ENCODE results near the gene LILRB5. TPM values are rescaled to one million over a fixed set of nuclear protein-coding genes. Genes with fewer than 3 reads are reported as not detected.
"Not testable (repeated sequence)": the region's sequence is repeated elsewhere in the genome, so short reads cannot be mapped to it uniquely, and the experiment has no call there.

Gene LILRB5
- total RNA-seq, 2 donors from 2014 or later = not detected

DNA sequence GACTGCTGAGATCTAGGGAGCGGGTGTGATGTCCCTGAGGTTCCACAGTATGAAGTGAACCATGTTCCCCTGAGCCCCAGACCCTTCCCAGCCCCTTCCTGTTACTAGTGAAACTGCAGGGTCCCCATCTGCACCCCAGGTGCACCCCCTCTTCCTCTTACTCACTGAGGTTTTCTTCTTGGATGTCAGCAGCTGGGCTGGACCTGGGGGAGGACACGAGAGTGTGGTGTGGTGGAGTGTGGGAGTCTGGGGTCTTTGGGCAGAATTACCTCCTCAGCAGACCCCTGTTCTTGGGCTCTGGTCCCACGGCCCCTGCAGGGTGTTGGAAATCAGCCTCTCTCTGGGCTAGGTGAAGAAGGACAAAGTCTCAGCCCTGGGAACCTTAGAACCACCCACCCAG is 11.1 kb downstream of the LILRB5 start:
- H3K36me3 Mint-ChIP-seq = no peaks in the 10 kb centered on the region
- ATAC-seq = no peak

DNA sequence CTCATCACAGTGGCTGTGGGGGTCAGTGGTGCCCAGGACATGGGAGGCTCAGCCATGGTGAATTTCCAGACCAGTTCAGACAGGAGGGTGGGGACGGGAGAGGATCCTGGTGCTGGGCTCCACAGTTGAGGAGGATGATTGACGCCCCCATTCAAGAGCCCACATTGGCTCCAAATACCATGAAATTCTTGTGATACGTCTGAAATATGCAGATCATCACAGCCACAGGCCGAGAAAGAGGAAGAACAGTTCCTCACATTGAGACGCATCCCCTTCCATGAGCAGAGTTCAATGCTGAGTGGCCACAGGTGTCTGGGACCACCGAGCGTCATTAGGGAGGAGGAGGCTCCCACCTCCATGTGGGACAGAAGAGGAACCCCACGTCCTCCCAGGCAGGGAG is 13.3 kb downstream of the LILRB5 start:
- DNase-seq (ENCODE audit: low spot score); H3K9me3 Mint-ChIP-seq; H3K27ac Mint-ChIP-seq: not testable (repeated sequence)

More for the DNA sequence above, 11.1 kb downstream of the LILRB5 start:
- Mint-ChIP-seq H3K4me3 (no peak overlapping the region), H3K27me3 (peaks cover 7% of the 10 kb centered on the region in 2 donors), H3K9me3 (no peaks in the 10 kb centered on the region), H3K27ac (no peak overlapping the region), H3K4me1 (ENCODE audit: low read depth in 2 of 2) (peaks cover 11% of the 10 kb centered on the region in 2 donors)
- DNase-seq (ENCODE audit: low spot score) = no peak

DNA sequence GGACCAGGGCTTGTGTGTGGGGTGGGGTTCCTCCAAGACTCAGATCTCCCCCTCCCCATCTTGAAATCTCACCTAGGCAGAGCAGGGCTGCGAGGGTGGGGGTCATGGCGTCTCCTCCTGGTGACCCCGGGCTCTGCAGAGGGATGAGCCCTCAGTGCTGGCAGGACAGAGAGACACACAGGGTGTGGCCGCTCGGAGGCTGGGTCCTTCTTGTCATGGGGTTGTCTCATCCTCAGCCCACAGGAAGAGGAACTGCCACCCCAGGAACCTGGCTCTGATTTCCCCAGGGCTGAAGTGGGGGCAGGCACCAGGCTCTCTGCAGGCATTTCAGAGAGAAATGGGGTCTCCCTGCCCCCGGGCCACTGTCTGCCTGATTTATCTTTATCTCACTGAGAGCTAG is 14.4 kb downstream of the LILRB5 start, which contains the start of gene LILRA6:
TSS of gene LILRA6 (minus strand) at position 145 of the 400 bp plus-strand sequence.
- not testable (repeated sequence) for H3K4me1 Mint-ChIP-seq (ENCODE audit: low read depth in 2 of 2); H3K9me3 Mint-ChIP-seq; H3K36me3 Mint-ChIP-seq; H3K27me3 Mint-ChIP-seq; H3K4me3 Mint-ChIP-seq; H3K27ac Mint-ChIP-seq; DNase-seq (ENCODE audit: low spot score); ATAC-seq

More for the DNA sequence above, 13.3 kb downstream of the LILRB5 start:
- H3K27me3 Mint-ChIP-seq, ATAC-seq, H3K4me3 Mint-ChIP-seq, H3K36me3 Mint-ChIP-seq: not testable (repeated sequence)
- H3K4me1 Mint-ChIP-seq (ENCODE audit: low read depth in 2 of 2) = peaks cover 11% of the 10 kb centered on the region in 2 donors

DNA sequence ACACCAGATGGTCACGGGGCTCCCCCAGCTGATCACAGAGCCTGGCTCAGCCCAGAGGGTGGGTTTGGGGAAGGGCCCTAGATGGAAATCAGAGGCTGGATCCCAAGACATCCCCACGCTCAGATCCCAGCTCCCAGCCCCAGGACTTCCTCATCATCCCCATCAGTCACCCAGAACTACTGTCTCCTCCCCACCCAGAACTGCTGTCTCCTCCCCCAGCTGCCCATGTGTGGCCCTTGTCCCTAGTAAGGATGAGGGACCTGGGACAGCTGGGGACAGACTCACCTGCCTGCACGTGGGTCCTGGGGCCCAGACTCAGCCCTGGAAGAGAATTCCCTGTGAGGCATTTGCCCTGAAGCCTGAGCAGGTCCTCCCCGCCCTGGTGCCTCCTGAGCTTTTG is 14.8 kb downstream of the LILRB5 start:
- peaks cover 0 to 11% of the 10 kb centered on the region in 2 donors for H3K27me3 Mint-ChIP-seq
- not testable (repeated sequence) for H3K4me3 Mint-ChIP-seq; ATAC-seq; H3K9me3 Mint-ChIP-seq; H3K4me1 Mint-ChIP-seq (ENCODE audit: low read depth in 2 of 2); H3K36me3 Mint-ChIP-seq; H3K27ac Mint-ChIP-seq; DNase-seq (ENCODE audit: low spot score)

DNA sequence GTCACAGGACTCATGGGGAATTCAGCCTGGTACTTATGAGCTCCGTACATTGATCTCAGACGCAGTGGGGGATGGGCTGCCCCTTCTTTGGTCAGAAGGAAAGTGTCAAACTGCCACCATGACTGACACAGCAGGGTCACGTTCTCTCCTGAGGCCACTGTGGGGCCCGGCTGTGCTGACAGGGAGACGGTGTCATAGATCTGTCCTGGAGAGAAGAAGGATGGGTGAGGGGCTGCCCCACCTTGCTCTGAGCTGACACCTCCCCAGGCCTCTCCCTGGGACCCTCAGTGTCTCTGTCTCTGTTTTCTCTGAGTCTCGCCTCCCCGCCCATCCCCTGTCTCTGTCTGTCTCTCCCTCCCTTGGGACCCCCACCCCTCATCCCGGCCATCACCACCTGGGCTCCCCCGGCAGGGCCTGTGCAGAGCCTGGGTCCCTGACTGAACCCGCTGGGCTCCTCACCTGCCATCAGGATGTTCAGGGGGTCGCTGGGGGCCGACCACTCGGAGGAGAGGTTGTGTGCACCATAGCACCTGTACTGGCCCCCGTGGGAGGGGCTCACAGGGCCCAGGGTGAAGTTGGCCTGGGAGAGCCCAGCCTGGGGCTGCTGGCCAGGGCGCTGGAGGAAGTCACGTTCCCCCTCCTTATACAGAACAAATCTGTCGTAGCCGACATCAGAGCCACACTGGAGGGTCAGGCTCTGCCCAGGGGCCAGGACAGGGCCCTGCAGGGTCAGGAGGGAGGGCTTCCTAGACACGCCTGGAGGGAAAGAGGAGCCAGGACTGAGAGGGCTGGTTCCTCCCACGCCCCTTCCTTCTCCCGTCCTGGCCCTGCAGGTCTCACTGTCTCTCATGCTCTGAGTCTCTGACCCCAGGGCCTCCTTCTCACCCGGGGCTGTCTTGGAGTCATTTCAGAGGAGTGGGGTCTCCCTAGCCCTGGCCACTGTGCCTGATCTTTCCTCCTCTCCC is 16.4 kb downstream of the LILRB5 start:
- DNase-seq (ENCODE audit: low spot score); H3K4me1 Mint-ChIP-seq (ENCODE audit: low read depth in 2 of 2); H3K36me3 Mint-ChIP-seq; H3K27ac Mint-ChIP-seq; H3K4me3 Mint-ChIP-seq; H3K9me3 Mint-ChIP-seq: not testable (repeated sequence)
- peaks cover 10 to 20% of the 10 kb centered on the region in 2 donors for H3K27me3 Mint-ChIP-seq
- ATAC-seq = peak in 1 of 2 donors; percentile 24

DNA sequence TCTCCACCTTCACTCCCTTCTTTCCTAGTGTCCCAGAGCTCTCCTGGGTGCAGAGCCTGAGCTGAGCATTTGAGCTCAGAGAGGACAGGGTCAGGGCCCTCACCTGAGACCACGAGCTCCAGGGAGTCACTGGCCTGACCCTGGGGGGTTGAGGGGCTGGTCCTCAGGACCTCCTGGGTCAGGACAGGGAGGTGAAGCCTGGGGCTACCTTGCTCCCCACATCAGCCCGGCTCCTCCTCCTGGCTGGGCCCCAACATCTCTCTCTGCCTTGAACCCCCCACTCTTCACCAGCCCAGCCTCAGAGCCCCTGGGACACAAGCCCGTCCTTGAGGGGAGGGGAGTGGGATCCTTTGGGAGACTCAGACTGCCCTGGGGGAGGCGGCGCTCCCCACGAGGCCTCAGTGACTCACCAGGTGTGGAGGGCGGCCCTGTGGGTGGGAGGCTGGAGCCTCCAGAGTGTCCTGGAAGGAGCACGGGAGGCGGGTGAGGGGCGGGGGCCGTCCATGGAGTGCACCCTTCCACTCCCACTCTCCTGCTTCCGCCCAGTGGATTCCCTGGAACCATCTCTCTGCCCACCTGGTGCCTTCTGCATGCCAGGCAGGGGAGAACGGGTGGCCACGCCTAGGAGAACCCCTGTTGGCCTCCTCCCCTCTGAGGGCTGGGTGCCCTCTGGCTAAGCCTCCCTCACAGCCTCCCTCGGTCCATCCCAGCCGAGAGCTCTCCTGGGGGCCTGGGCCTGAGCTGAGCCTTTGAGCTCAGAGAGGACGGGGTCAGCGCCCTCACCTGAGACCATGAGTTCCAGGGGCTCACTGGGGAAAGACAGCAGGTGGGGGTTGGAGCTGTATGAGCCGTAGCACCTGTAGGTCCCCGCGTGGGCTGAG is 17.3 kb downstream of the LILRB5 start:
- not testable (repeated sequence) for H3K9me3 Mint-ChIP-seq, H3K36me3 Mint-ChIP-seq

DNA sequence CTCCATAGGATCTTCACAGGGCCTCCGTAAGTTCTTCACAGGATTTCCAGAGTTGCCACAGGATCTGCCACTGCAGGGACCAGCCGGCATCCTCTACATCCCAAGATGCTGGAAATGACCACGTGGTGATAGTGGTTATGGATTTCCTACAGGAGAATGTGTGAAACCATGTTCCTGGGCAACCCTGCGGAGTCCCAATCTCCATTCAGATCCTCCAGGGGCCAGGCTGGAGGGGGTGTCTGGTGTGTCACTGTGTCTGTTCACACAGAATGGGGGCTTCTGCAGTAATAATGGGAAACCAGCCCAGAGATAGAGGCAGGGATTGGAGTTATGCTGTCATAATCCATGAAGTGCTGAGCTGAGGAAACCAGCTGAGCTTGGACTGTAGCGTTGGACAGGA is 23.1 kb downstream of the LILRB5 start:
- no peak for DNase-seq (ENCODE audit: low spot score)
- H3K9me3 Mint-ChIP-seq = no peaks in the 10 kb centered on the region
- peaks cover 4% of the 10 kb centered on the region in 2 donors for H3K4me1 Mint-ChIP-seq (ENCODE audit: low read depth in 2 of 2)
- no peak overlapping the region for H3K27ac Mint-ChIP-seq
- no peak for ATAC-seq
- no peak overlapping the region for H3K4me3 Mint-ChIP-seq
- no peaks in the 10 kb centered on the region for H3K36me3 Mint-ChIP-seq
- peaks cover 30 to 44% of the 10 kb centered on the region in 2 donors for H3K27me3 Mint-ChIP-seq

More for the DNA sequence above, 17.3 kb downstream of the LILRB5 start:
- peak in 1 of 2 donors; percentile 62 for ATAC-seq
- DNase-seq (ENCODE audit: low spot score); H3K27ac Mint-ChIP-seq; H3K4me1 Mint-ChIP-seq (ENCODE audit: low read depth in 2 of 2); H3K4me3 Mint-ChIP-seq: not testable (repeated sequence)
- peaks cover 10 to 25% of the 10 kb centered on the region in 2 donors for H3K27me3 Mint-ChIP-seq

DNA sequence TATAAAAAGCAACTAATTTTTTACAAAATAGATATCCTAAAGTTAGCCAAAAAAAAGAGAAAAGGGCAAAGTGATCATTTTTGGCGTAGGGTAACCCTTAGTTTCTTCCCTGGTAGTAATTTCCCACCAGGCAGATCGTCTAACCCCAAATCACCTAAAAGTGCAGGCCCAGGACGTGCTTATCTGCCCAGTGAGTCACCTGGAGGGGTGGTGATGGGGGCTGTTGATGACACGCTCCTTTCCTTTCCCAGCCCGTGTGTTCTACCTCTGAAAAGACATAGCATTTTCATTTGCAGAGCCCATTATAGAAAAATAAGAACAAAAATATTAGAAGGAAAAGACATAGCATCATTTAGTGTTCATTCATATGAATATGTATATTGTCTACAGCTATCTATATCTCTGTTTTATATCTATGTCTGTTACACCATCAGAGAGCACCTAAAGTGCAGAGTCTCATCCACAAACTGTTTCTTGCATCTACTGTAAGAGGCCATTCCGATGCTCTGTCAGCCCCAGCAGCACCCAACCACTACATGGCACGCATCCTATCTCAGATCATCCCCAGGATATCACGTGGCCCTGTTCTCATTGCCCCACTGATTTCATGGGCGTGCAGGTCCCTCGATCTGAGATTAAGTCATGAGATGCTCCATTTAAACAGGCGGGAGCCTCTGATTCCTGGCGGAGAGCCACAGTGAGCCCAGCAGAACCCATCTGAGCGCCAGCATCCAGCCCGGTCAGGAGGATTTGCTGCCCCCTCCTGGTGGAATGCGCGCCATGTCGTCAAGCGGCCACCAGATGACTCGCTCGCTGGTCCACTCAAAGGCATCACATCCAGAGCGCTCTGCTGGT is 25.8 kb downstream of the LILRB5 start:
- peak; percentile 92 for DNase-seq (ENCODE audit: low spot score)
- H3K4me1 Mint-ChIP-seq (ENCODE audit: low read depth in 2 of 2) = peaks cover 4% of the 10 kb centered on the region in 2 donors
- peak; percentile 90 to 91 for ATAC-seq
- no peaks in the 10 kb centered on the region for H3K9me3 Mint-ChIP-seq
- H3K4me3 Mint-ChIP-seq = no peak overlapping the region
- H3K27ac Mint-ChIP-seq = no peak overlapping the region
- peaks cover 30 to 39% of the 10 kb centered on the region in 2 donors for H3K27me3 Mint-ChIP-seq
- no peaks in the 10 kb centered on the region for H3K36me3 Mint-ChIP-seq

DNA sequence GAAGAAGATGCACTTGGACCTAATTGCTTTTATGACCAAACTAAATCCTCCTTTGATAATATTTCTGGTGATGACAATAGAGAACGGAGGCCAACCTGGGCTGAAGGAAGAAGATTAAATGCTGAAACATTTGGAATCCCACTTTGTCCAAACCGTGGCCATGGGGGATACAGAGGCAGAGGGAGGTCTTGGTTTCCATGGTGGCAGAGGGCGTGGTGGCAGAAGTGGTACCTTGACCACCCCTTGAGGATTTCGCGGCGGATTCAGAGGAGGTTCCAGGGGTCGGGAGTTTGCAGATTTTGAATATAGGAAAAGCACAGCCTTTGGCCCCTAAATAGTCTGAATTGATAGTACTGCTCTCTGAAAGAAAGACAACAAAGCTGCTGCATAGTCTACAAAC is 27.0 kb downstream of the LILRB5 start:
- H3K36me3 Mint-ChIP-seq = no peaks in the 10 kb centered on the region
- no peak overlapping the region for H3K4me3 Mint-ChIP-seq
- H3K9me3 Mint-ChIP-seq = no peaks in the 10 kb centered on the region
- peaks cover 4% of the 10 kb centered on the region in 2 donors for H3K4me1 Mint-ChIP-seq (ENCODE audit: low read depth in 2 of 2)
- ATAC-seq = no peak
- DNase-seq (ENCODE audit: low spot score) = no peak
- H3K27ac Mint-ChIP-seq = no peak overlapping the region
- peaks cover 26 to 32% of the 10 kb centered on the region in 2 donors for H3K27me3 Mint-ChIP-seq

DNA sequence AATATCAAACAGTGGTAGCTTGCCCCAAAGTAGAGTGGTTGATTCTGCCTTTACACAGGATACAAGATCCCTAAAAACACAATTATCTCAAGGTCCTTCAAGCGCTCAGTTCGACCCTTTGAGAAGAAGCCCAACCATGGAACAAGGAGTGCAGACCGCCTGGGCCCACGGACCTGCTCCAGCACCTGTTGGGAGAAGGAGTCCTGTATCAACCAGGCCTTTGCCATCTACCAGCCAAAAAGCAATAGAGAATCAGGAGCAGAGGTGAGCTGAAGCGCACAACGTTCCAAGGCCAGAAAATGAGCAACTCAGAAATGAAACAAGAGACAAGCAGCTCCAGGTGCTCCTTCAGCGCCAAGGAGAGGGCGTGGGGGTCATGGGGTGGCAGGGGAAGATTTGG is 27.9 kb downstream of the LILRB5 start:
- Mint-ChIP-seq H3K36me3 (no peaks in the 10 kb centered on the region), H3K9me3 (no peaks in the 10 kb centered on the region), H3K4me3 (no peak overlapping the region), H3K4me1 (ENCODE audit: low read depth in 2 of 2) (peaks cover 4% of the 10 kb centered on the region in 2 donors), H3K27me3 (peaks cover 25 to 26% of the 10 kb centered on the region in 2 donors), H3K27ac (no peak overlapping the region)
- DNase-seq (ENCODE audit: low spot score) (no peak), ATAC-seq (no peak)

DNA sequence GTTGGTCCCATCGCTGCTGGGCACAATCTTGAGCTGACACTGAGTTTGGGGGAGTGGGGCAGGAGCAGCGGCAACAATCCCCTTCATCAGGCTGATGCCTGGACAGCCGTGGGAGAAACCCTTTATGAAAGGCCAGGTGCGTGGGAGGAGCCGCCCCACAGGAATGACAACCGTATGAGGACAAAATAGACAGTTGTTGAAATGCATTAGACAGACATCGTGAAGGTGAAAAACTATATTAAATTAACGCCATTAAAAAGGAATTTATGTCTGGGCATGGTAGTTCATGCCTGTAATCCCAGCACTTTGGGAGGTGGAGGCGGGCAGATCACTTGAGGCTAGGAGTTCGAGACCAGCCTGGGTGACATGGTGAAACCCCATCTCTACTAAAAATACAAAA is 32.5 kb downstream of the LILRB5 start:
- ATAC-seq; H3K4me1 Mint-ChIP-seq (ENCODE audit: low read depth in 2 of 2); H3K4me3 Mint-ChIP-seq; H3K9me3 Mint-ChIP-seq; DNase-seq (ENCODE audit: low spot score); H3K27ac Mint-ChIP-seq; H3K36me3 Mint-ChIP-seq: not testable (repeated sequence)
- H3K27me3 Mint-ChIP-seq = peaks cover 11 to 19% of the 10 kb centered on the region in 2 donors

DNA sequence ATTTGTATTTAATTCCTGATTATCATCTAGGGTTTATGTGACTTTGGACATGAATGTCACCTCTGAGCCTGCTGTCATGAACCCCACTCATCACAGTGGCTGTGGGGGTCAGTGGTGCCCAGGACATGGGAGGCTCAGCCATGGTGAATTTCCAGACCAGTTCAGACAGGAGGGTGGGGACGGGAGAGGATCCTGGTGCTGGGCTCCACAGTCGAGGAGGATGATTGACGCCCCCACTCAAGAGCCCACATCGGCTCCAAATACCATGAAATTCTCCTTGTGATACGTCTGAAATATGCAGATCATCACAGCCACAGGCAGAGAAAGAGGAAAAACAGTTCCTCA is 33.2 kb downstream of the LILRB5 start:
- H3K4me1 Mint-ChIP-seq (ENCODE audit: low read depth in 2 of 2); H3K36me3 Mint-ChIP-seq; H3K9me3 Mint-ChIP-seq; DNase-seq (ENCODE audit: low spot score); H3K4me3 Mint-ChIP-seq: not testable (repeated sequence)
- ATAC-seq = peak in 1 of 2 donors; percentile 34
- peaks cover 6 to 15% of the 10 kb centered on the region in 2 donors for H3K27me3 Mint-ChIP-seq
- H3K27ac Mint-ChIP-seq = peak overlapping the region in 1 of 2 donors; percentile 53

Measured in natural killer cell treated with Interleukin-12 subunit alpha and Interleukin-12 subunit beta and Interleukin-15 and Interleukin-18, amount 100 ng/mL, for 72 hours (primary cell).